ENCODE measurements around the gene CST1. TPM values are rescaled to one million over a fixed set of nuclear protein-coding genes. Genes with fewer than 3 reads are reported as not detected.

The CST1 gene
- total RNA-seq, 4 donors from 2014 or later: not detected

GRCh38 chr20:23754731-23755130, 4.0 kb upstream of the CST1 start:
- Histone ChIP-seq H3K27ac (no peak overlapping the region), H3K4me3 (no peak overlapping the region), H3K27me3 (no peaks in the 10 kb centered on the region), H3K4me1 (no peaks in the 10 kb centered on the region), H3K9me3 (no peaks in the 10 kb centered on the region), H3K36me3 (no peaks in the 10 kb centered on the region)
- intact Hi-C loops (cut with DNase I; ENCODE audit: low total_unique reads): no loop called here
- in situ Hi-C loops (cut with MboI; ENCODE audit: low sequenced_read_pairs in 4 of 4): no loop called here
- ATAC-seq (no peak), DNase-seq (no peak)
- no peak for TF ChIP-seq CTCF (IDR thresholded peaks at IDR 0.05 in 4 of 5, conservative IDR thresholded peaks at IDR 0.05 in 1 of 5)

- Histone ChIP-seq H3K9me3 (no peaks in the 10 kb centered on the region), H3K36me3 (no peaks in the 10 kb centered on the region), H3K4me3 (no peak overlapping the region), H3K4me1 (no peaks in the 10 kb centered on the region), H3K27me3 (no peaks in the 10 kb centered on the region), H3K27ac (no peak overlapping the region)
- no peak for ATAC-seq
- in situ Hi-C loops (cut with MboI; ENCODE audit: low sequenced_read_pairs in 4 of 4) (no loop called here), intact Hi-C loops (cut with DNase I; ENCODE audit: low total_unique reads) (no loop called here)
- no peak for DNase-seq
- TF ChIP-seq POLR2A (IDR thresholded peaks at IDR 0.05) (no peak), CTCF (IDR thresholded peaks at IDR 0.05 in 4 of 5, conservative IDR thresholded peaks at IDR 0.05 in 1 of 5) (no peak)
Measured at GRCh38 chr20:23753589-23753988, 2.9 kb upstream of the CST1 start.

GRCh38 chr20:23753194-23753548, 2.4 kb upstream of the CST1 start:
- no peaks in the 10 kb centered on the region for H3K27me3 ChIP-seq
- H3K27ac ChIP-seq: no peak overlapping the region
- H3K36me3 ChIP-seq: no peaks in the 10 kb centered on the region
- no peak for TF ChIP-seq POLR2A (IDR thresholded peaks at IDR 0.05)
- no peak for TF ChIP-seq CTCF (IDR thresholded peaks at IDR 0.05 in 4 of 5, conservative IDR thresholded peaks at IDR 0.05 in 1 of 5)
- no peaks in the 10 kb centered on the region for H3K4me1 ChIP-seq
- in situ Hi-C loops (cut with MboI; ENCODE audit: low sequenced_read_pairs in 4 of 4): no loop called here
- no peak for DNase-seq
- H3K9me3 ChIP-seq: no peaks in the 10 kb centered on the region
- intact Hi-C loops (cut with DNase I; ENCODE audit: low total_unique reads): no loop called here
- ATAC-seq: no peak
- no peak overlapping the region for H3K4me3 ChIP-seq

GRCh38 chr20:23752481-23753193, 1.9 kb upstream of the CST1 start:
- no peak overlapping the region for H3K27ac ChIP-seq
- in situ Hi-C loops (cut with MboI; ENCODE audit: low sequenced_read_pairs in 4 of 4) (no loop called here), intact Hi-C loops (cut with DNase I; ENCODE audit: low total_unique reads) (no loop called here)
- H3K9me3 ChIP-seq: no peaks in the 10 kb centered on the region
- H3K4me3 ChIP-seq: no peak overlapping the region
- TF ChIP-seq POLR2A (IDR thresholded peaks at IDR 0.05) (no peak), CTCF (IDR thresholded peaks at IDR 0.05 in 4 of 5, conservative IDR thresholded peaks at IDR 0.05 in 1 of 5) (no peak)
- H3K4me1 ChIP-seq: no peaks in the 10 kb centered on the region
- ATAC-seq: no peak
- no peaks in the 10 kb centered on the region for H3K36me3 ChIP-seq
- DNase-seq: no peak
- H3K27me3 ChIP-seq: no peaks in the 10 kb centered on the region

GRCh38 chr20:23752019-23752418, 1.3 kb upstream of the CST1 start:
- no peak for ATAC-seq

More at GRCh38 chr20:23752019-23752418, 1.3 kb upstream of the CST1 start:
- no peak for TF ChIP-seq POLR2A (IDR thresholded peaks at IDR 0.05)
- no peak for TF ChIP-seq CTCF (IDR thresholded peaks at IDR 0.05 in 4 of 5, conservative IDR thresholded peaks at IDR 0.05 in 1 of 5)
- Histone ChIP-seq H3K4me3 (no peak overlapping the region), H3K9me3 (no peaks in the 10 kb centered on the region), H3K27ac (no peak overlapping the region), H3K36me3 (no peaks in the 10 kb centered on the region), H3K4me1 (no peaks in the 10 kb centered on the region), H3K27me3 (no peaks in the 10 kb centered on the region)
- intact Hi-C loops (cut with DNase I; ENCODE audit: low total_unique reads) (no loop called here), in situ Hi-C loops (cut with MboI; ENCODE audit: low sequenced_read_pairs in 4 of 4) (no loop called here)
- no peak for DNase-seq
